SHP77 treated with DMSO at 0.1 percent for 48 hours (cell line): ENCODE measurements around the gene BCL11B.

ENCODE experiments used
- DNase-seq: peaks from one replicate; lab custom pipeline; 2025; lab: John Stamatoyannopoulos, UW

Gene BCL11B

DNA sequence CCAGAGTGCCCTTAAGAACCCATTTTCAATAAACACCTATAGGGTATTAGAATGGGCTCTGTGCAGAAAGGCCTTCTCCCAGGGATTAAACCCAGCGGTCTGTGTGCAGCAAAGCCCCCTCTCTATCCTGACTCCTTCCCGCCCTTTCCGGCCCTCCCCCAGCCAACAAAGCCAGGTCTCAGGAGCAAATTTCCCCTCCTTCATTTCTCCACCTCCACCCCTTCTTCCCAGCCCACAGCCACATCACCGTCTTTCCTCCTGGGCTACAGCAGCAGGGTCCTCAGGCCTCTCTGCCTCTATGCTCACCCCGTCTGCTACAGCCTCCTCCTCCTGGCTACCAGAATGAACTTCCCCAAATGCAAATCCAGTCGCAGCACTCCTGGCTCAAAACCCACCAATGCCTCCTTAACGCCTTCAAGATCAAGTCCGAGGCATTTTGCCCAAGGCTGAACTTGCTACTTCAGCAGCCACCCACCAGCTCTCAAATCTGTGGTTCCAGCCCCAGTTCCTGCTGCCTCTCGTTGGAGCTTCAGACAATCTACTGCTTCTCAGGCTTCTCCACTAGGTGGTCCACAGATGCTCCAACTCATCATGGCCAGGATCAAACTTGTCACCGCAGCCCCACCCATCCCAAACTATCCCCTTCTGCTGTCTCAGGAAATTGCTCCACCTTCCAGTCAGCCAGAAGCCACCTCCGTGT is 134.8 kb downstream of the BCL11B start:
- no peak for DNase-seq

DNA sequence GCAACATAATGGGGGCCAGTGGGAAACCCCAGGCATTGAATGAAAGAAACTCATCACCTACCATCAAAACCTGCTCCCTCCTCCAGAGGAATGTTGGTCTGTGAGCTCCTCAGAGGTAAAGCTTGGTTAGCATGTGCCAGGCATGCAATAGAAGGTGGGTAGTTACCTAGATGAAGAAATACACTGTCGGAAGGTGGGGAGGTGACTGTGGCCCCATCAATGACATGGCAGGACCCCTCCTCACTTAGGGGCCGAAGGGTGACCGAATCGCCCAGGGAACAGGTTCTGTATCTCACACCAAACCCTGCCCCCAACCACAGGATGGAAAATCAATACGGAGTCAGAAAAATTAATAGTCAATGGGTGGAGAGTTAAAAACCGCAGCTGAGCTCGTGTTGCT is 135.6 kb downstream of the BCL11B start:
- DNase-seq = no peak

DNA sequence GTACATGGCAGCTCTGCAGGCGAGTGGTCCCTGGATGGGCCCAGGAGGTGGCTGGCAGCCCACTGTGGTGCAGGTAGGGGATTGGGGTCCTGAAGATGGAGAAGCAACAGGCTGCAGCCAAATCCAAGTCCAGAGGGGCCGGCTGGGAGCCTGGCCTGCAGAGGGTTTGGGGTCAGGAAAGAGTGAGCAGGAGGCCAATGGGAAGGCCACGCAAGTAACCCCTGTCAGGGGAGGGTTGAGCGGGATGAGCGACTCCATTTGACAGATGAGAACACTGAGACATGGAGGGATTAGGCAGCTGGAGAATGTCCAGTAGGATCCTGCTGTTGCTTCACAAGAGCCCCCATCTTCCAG is 136.0 kb downstream of the BCL11B start:
- no peak for DNase-seq

DNA sequence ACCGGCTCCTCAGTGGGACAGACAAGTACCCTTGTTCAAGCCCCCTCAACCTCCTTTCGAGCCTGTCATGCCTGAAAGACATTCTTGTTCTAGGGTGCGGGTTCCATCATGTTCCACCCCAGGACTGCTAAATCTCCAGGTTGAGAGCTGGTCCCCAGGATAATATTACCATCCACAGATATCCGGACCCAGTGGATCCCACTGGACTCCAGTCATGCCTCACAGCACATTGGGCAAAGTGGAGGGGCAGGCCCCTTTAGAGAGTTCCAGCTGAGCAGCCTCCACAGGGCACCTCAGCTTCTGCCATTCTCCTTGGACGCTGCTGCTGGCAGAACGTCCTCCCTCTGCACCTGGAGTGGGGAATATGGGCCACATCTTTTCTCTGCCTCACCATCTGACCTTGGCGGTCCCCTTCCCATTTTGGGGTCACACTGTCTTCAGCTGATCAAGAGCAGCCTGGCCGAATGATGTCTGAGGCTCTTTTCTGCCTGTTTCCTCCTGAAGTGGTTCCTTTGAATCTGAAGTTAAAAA is 137.4 kb downstream of the BCL11B start:
- no peak for DNase-seq

DNA sequence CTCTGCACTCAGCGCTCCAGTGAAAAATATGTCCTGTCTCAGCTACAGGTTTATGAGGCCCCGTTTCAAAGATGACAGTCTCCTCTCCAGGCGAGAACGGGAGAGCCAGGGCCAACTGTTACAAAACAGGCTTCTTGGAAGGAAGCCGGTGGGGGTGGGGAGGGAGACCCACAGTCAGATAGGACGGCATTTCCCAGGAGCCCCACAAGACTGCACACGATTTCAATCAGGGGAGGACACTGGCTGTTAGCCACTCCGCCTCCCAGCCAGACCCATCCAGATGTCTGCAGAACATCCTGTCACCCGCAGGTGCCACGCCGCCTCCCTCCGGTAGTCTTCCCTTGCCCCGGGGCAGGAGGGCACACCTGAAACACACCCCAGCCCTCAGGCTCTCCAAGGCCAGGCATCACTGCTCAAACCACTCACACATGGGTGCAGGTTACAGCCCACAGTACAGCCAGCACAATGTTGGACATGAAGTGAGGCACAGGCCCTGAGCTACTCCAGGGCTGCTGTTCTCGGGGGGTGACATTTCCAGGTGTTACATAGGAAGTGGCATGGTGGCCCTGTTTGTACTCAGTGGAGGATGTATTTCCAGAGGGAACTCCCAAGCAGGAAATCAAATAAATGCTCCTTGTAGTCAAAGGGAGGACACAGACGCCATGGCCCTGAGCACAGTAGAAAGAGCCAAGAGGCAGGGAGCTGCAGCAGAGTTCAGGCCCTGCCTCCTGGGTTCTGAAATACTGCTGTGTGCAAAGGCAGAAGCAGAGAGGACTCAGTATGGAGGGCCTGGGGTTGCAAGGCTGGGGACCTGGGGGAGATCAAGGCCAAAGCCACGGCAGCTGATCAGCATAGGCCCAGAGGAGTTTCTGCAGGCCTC is 138.1 kb downstream of the BCL11B start:
- no peak for DNase-seq

DNA sequence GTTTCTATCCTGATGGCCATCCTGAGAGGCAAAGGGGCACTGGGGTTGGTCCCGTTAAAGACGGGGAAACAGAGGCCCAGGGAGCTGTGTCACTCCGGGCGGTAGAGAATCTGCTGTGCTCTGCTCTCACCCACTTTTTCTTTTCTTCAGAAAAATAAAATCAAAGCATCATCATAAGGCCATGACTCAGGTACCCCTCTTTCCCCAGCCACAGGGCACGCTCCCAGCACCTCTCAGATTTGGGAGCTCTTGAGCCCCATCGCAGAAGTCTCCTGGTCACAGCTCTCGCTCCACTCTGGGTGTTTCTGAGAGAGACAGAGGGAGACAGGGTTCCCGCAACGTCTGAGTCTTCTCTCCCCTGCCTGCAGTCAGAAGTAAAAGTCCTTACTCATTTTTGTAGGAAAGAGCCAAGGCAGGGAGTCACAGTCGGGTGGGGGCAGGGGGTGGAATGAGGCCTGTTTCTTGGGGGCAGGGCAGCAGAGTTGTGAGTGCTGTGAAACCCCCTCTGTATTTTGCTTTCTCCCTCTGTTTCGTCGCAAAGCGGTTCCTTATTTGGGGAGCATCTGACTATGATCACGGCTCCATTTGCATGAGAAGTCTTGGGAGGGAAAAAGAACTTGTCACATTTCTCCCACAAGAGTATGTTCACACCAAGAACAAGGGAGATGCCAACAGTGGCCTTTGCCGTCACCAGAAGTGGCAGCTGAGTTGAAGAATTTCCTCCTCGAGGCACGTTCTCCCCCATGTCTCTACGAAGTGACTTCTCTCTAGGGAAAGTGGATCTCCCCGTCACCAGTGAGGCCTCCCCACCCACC is 139.0 kb downstream of the BCL11B start:
- no peak for DNase-seq

DNA sequence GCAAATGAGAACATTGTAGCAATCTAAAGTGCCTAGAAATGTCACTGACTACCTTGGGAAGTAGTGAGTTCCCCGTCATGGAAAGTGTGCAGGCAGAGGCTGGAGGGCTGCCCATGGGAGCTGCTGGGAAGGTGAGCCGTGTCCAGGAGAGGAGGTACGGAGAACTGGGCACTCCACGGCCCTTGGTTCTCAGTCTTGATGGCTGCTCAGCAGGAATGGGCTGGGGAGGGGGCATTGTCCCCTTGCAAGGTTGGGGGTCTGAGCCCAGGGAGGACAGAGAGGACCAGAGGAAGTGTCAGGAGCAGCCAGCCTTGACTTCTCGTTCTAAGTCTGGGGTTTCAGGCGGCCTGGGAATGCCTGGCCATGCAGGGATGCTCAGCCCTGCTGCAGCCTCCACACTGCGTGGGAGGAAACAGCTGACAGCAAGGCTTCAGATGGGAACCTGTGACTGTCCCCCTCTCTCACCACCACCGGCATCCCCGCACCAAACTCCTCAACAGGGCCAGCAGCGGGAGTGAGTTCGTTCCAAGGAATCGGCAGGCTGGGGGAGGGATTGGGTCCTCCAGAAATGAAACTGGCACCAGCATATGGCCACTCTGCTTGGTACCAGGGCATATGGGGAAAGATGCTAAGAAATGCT is 140.2 kb downstream of the BCL11B start:
- no peak for DNase-seq

DNA sequence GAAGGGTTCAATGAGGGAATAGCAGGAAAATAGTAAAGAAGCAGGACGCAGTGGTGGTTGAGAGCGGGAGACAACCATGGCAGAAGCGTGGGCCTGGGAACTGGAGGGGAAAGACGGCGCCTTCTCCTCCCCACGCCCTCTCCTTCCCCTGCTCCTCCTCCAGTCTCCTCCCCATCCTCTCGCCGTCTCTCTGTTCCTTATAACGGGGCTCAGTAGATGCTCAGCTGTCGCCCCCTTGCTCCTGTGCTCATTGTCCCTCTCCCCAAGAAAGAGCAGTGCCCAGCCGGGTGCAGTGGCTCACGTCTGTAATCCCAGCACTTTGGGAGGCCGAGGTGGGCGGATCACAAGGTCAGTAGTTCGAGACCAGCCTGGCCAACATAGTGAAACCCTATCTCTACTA is 142.0 kb downstream of the BCL11B start:
- no peak for DNase-seq

DNA sequence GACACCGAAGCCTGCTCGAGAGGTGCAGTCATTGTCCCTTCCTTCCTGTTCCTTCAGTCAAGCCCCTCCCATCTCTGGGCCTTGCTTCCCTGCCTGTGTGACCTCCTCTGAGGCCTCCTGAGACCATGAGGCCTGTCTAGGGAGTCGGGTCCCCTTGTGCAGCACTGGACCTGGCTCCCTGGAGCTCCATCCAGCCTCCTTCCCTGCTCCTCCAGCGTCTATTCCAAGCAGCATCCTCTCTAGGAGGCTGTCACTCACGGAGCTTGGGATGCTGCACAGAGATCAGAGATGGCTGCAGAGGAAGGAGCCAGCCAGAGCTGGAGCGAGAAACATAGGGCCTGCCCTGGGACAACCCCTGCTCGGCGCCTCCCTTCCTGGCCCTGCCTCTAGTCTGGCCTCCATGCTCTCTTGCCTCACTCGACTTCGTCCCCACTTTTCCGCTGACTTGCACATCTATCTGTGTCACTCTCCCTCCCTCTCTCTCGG is 142.7 kb downstream of the BCL11B start:
- no peak for DNase-seq

DNA sequence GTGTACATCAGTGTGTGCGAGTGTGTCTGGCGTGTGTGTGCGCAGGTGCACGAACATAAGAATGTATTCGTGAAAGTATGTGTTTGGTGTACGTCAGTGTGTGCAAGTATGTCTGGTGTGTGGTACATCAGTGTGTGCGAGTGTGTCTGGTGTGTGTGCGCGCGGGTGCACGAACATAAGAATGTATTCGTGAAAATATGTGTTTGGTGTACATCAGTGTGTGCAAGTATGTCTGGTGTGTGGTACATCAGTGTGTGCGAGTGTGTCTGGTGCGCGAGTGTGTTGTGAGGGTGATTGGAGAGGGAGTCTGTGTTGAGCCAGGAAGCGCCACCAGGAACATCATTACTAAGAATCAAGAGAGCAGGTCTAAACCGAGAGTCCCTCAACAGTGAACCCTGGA is 143.8 kb downstream of the BCL11B start:
- DNase-seq = no peak

DNA sequence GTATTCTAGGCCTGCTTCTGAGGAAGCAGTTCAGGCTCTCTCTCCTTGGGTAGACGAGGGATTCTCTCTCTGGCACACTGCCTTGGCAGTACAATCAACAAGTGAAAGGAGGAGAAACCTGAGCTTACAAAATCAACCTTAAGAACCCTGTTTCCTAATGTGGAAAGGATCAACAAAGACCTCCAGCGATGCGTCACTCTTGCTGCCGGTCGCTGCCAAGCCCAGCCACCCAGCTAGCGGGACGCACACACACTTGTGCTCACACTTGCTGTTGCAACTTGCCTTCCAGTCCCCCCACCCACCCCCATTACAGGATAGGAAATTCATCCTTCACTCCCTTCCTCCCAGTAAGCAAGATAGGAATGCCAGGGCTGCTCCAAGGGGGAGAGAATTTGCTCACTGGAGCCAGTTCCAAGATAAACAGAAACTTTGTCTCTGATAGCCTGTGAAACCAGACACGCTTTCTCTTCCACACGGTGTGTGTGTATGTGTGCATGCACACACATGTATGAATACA is 144.3 kb downstream of the BCL11B start:
- DNase-seq = no peak

DNA sequence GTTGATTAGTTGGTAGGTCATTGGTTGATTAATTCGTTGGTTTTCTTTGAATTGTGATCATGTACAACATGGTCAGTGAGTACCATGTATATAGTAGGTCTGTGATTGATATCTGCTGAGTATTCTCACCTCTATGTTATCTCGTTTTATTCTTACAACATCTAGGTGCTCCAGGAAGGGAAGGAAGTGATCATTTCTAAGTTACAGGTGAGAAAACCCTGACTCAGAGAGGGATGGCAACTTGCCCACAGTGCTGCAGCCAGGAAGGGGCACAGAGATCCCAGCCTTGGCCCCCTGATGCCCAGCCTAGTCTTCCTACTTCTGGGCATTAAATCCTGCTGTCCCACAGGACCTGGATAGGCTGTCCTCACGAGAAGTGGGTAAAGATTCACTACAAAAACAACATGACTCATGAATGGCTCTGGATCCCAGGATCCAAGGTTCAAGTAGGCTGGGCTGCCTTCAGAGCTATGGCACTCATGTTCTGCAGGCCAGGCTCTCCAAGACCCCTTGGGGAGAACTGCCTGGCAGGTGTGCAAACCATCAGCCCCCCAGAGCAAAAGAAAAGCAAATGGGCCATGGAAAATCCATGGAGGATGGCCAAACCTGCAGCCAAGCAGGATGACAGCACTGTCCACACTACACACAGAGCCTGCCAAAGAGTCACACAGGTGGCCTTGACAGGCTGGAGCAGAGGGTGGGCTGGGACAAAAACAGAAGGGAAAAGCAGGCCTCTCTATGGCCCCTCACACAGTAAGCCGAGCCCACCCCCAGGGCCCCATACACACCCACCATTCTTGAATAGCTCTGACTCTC is 146.2 kb downstream of the BCL11B start:
- DNase-seq = no peak

DNA sequence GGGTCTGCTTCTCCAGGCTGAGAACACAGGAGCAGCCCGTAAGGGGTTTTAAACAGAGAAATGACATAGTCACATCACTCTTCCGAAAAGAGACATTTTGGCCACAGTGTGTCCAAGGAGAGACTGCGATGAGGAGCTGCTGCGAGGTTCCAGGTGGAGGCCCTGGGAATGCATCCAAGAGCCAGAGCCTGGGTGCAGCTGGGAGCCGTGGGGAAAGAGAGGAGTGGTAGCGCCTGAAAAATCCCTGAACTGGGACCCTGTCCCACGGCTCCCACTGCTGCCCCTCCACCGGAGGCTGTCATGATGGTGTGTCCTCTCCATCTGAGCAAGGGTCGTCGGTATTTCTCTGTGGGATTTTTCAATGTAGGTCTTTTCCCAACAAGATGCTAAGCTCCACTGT is 146.9 kb downstream of the BCL11B start:
- DNase-seq = no peak

DNA sequence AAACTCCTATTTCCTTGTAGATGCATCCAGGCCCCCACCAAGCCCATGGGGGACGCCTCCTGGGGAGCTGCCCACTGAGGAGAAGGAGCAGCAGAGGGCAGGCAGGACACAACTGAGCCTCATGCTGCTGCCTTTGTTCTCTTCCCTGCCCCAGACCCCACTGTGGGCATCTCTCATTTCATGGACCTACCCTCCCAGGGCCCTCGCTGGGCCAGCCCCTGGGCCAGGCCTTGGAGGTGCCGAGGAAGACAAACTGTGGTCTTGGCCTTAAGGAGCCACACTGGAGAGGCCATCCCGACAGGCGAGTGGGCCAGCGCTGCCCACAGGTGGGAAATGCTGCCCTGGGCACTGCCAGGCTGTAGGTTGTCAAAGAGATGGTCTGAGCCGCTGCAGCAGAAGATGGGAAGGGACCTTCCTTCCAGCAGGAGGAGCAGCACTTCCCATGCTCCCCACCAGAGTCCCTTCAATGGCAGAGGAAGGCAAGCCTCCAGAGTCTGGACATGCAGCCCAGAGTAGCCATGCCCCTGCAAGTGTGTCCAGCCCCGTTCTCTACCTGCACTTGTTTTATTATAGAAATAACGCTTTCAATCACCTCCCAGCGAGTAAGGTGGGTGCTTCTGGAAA is 147.4 kb downstream of the BCL11B start:
- DNase-seq = no peak

DNA sequence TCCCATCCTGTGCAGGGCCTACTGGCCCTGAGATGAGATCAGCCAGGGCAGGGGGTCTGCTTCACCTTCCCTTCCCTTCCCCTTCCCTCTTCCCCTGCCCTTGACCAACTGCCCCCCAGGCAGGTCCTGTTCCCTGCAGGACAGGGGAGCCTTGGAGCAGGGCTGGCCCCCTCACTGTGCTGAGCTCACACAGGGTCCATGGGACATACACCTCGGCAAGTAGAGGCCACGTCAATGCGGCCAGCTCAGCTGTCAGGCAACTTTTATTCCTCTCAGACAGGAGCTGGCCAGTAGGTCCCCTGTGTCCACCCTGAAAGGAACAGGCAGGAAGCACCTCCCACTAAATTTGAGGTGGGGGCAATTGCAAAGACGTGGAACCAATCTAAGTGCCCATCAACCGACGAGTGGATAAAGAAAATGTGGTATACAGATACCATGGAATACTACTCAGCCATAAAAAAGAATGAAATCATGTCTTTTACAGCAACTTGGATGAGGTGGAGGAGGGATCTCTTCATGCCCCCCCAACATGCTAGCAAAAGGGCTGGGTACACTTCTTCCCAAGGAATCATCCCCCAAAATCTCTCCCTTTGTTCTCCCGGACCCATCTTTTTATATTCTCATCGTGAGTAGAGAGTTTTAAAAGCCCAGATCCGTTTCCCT is 148.7 kb downstream of the BCL11B start:
- no peak for DNase-seq

DNA sequence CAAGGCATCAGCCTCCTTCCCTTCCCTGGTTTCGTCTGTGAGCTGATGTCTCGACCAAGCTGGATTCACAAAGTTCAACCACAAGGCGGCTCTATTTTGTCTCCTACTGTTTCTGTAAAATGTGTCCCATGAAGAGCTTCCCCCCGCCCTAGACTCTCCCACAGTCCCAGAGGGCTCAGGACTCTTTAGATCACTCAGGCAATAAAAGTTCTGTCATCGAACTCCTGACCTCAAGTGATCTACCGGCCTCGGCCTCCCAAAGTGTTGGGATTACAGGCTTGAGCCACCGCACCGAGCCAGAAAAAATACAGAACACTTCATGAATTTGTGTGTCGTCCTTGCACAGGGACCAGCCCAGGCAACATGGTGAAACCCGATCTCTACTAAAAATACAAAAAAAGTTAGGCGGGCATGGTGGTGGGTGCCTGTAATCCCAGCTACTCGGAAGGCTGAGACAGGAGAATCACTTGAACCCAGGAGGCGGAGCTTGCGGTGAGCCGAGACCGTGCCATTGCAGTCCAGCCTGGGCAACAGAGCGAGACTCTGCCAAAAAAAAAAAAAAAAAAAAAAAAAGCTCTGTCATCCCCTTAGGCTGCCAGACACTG is 149.4 kb downstream of the BCL11B start:
- DNase-seq = no peak

DNA sequence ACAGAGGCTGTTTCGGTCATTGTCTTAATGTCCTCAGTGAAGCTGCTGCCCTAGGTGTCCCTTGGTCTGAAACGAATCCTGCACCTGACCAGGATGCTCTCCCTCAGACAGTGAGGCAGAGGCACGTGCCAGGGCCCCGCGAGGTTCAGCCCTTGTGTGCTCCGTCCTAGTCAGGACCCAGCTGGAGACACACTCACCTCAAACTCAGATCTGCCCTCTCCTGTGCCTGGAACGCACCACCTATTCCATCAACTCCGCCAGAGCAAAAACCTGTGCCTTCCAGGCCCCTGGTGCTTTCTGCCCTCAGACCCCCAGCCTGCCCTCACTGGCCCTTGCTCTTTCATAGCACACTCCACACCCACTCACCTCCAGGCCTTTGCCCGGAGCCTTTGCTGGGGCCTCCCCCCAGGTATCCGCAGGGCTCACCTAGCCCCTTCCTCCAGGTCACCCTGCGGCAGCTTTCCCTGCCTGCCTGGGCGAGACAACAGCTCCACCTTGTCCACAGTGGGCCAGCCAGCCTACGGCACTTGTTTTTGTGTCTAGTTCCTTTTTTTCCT is 150.6 kb downstream of the BCL11B start:
- DNase-seq = no peak

DNA sequence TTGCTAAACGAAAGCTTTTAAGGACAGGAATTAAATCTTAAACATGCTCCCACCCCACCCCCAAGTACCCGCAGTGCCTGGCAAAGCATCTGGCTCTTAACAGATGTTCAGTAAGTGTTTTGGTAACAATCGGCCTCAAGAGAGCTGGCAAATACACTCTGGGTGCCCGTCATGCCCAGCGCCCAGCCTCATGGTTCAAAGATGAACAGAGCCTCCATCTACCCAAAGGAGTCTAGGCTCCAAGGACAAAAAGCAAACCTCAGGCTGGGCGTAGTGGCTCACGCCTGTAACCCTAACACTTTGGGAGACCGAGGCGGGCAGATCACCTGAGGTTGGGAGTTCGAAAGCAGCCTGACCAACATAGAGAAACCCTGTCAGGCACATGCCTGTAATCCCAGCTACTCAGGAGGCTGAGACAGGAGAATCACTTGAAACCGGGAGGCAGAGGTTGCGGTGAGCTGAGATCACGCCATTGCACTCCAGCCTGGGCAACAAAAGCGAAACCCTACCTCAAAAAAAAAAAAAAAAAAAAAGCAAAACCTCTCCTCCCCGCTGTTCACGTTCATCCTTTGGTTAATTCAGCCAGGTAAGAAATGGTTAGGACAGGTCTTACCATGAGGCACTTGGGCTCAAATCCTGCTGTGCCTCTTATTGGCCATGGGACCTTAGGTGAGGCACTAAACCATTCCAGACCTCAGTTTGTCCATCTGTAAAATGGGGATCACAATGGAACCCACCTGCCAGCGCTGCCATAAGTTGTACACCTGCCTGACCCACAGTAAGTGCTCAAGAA is 151.3 kb downstream of the BCL11B start:
- DNase-seq = no peak
